HepG2 (cell line): ENCODE data around the gene SELPLG. TPM values are rescaled to one million over a fixed set of nuclear protein-coding genes. Genes with fewer than 3 reads are reported as not detected.

Source experiments
- ATAC-seq: fragments of 200-7000 bp; cut with Tn5 transposase; 3 replicates; pipeline ENCODE4 v1.9.1; 2020; ENCODE audit warnings: mild to moderate bottlenecking, moderate library complexity
- BruUV-seq: library from RNA; stranded (reverse); fragments of 400-500 nt; replicated peaks from 2 replicates; lab custom pipeline; 2021; lab: Mats Ljungman, UMichigan
- CTCF ChIA-PET: fragments of 300-600 bp; formaldehyde crosslinking; extraction: SDS; loops from one replicate; lab custom pipeline; 2021; ENCODE audit warnings: low total read pairs, inconsistent platforms, low intra/inter-chr PET ratio; lab: Yijun Ruan, JAX
- POLR2A ChIA-PET: fragments of 350-600 bp; sonication (Branson Sonifier 250); formaldehyde crosslinking; loops from one replicate; lab custom pipeline; 2020; ENCODE audit warnings: antibody characterized with exemption, inconsistent platforms; lab: Yijun Ruan, JAX
- DNase-seq: peaks from one replicate; pipeline ENCODE4 v3.0.0-alpha.2; 2015; ENCODE audit warnings: low spot score
- FAIRE-seq: peaks from 3 replicates; lab custom pipeline; 2011; peaks lifted over from hg19 to GRCh38; lab: Jason Lieb, UNC
- H2AFZ ChIP-seq: one replicate; pipeline ENCODE4 v1.6.1; 2011; ENCODE audit warnings: low read length, inconsistent platforms
- H3K27ac ChIP-seq: fragments of 300-600 bp; 3 replicates; pipeline ENCODE4 v1.8.0; 2011; ENCODE audit warnings: mixed run types, mild to moderate bottlenecking, mixed read lengths, low read length, inconsistent platforms; ENCODE audit not compliant: insufficient read depth; ENCODE audit errors: extremely low read length
- H3K27me3 ChIP-seq, 2 experiments: fragments of 200-600 bp in 1 of 2; 2 replicates in 1 of 2; 3 replicates in 1 of 2; pipeline versions ENCODE4 v1.6.0 to v1.8.0; 2011; ENCODE audit warnings: low read length in 2 of 2, mild to moderate bottlenecking in 2 of 2, moderate library complexity in 2 of 2, inconsistent platforms in 1 of 2; ENCODE audit not compliant: insufficient read depth in 2 of 2, control insufficient read depth in 1 of 2
- H3K36me3 ChIP-seq, 2 experiments: fragments of 200-600 bp in 1 of 2; replicated peaks in 1 of 2; 2 replicates in 1 of 2; 3 replicates in 1 of 2; pipeline versions ENCODE4 v1.5.1 to v1.8.0; 2011; ENCODE audit warnings: low read length in 2 of 2, inconsistent platforms in 1 of 2; ENCODE audit not compliant: insufficient read depth in 2 of 2, control insufficient read depth in 1 of 2
- H3K4me1 ChIP-seq: 2 replicates; pipeline ENCODE4 v1.5.1; 2012; ENCODE audit warnings: low read length, inconsistent platforms; ENCODE audit not compliant: insufficient read depth
- H3K4me2 ChIP-seq: 2 replicates; pipeline ENCODE4 v1.6.0; 2011; ENCODE audit warnings: low read depth, low read length, inconsistent platforms
- H3K4me3 ChIP-seq, 3 experiments: fragments of 200-600 bp in 1 of 3; sonication (generic), shearing (Covaris generic) in 1 of 3; replicated peaks in 1 of 3; 2 replicates each; pipeline ENCODE4 v1.5.1; 2011 to 2016; ENCODE audit warnings: low read length in 3 of 3, inconsistent platforms in 2 of 3, low read depth in 2 of 3, mild to moderate bottlenecking in 2 of 3, control low read depth in 1 of 3, mixed read lengths in 1 of 3; ENCODE audit not compliant: insufficient read depth in 1 of 3
- H3K79me2 ChIP-seq: one replicate; pipeline ENCODE4 v1.6.1; 2011; ENCODE audit warnings: low read length, inconsistent platforms; ENCODE audit not compliant: insufficient read depth
- H3K9ac ChIP-seq: 2 replicates; pipeline ENCODE4 v1.6.0; 2011; ENCODE audit warnings: mild to moderate bottlenecking, low read depth, low read length, inconsistent platforms; ENCODE audit not compliant: insufficient read depth
- H3K9me3 ChIP-seq: 2 replicates; pipeline ENCODE4 v1.5.1; 2012; ENCODE audit warnings: mild to moderate bottlenecking, low read length
- H4K20me1 ChIP-seq: 2 replicates; pipeline ENCODE4 v1.6.0; 2011; ENCODE audit warnings: inconsistent platforms, mild to moderate bottlenecking, low read length, moderate library complexity; ENCODE audit not compliant: insufficient read depth
- ARNTL ChIP-seq: sonication (generic); formaldehyde crosslinking; IDR thresholded peaks from 2 replicates; pipeline ENCODE4 v1.4.0; 2020; ENCODE audit warnings: mild to moderate bottlenecking, missing genetic modification reagents
- BRD4 ChIP-seq: sonication (generic); formaldehyde crosslinking; IDR thresholded peaks from 2 replicates; pipeline ENCODE4 v1.4.0; 2020; ENCODE audit warnings: missing genetic modification reagents
- HNRNPK ChIP-seq: fragments of 200-400 bp; formaldehyde crosslinking; IDR thresholded peaks from 2 replicates; pipeline ENCODE4 v1.6.1; 2018; ENCODE audit warnings: low read length, low read depth, moderate library complexity, mild to moderate bottlenecking; ENCODE audit not compliant: poor library complexity, severe bottlenecking
- HNRNPUL1 ChIP-seq: fragments of 200-400 bp; formaldehyde crosslinking; IDR thresholded peaks from 2 replicates; pipeline ENCODE4 v1.6.1; 2017; ENCODE audit warnings: low read depth, mild to moderate bottlenecking, low read length, moderate library complexity
- HOXA5 ChIP-seq: sonication (generic); formaldehyde crosslinking; IDR thresholded peaks from 2 replicates; pipeline ENCODE4 v1.4.0; 2020; ENCODE audit warnings: missing genetic modification reagents
- IKZF1 ChIP-seq: fragments of 450-650 bp; IDR thresholded peaks from 2 replicates; pipeline ENCODE4 v1.7.1; 2016
- MTF1 ChIP-seq: sonication (generic); formaldehyde crosslinking; IDR thresholded peaks from 2 replicates; pipeline ENCODE4 v1.5.0; 2020; ENCODE audit warnings: missing genetic modification reagents
- PBX2 ChIP-seq: IDR thresholded peaks from 2 replicates; pipeline ENCODE4 v1.6.1; 2016; ENCODE audit warnings: control low read depth
- RAD21 ChIP-seq: fragments of 450-650 bp; formaldehyde crosslinking; IDR thresholded peaks from 2 replicates; pipeline ENCODE4 v1.5.0; 2020; ENCODE audit warnings: mild to moderate bottlenecking
- RFXANK ChIP-seq: IDR thresholded peaks from 2 replicates; pipeline ENCODE4 v1.6.1; 2016
- TCF7 ChIP-seq: sonication (generic); IDR thresholded peaks from 2 replicates; pipeline ENCODE4 v1.6.1; 2016; ENCODE audit warnings: antibody characterized with exemption, low read depth
- THAP11 ChIP-seq: IDR thresholded peaks from 2 replicates; pipeline ENCODE4 v1.6.1; 2016; ENCODE audit warnings: missing biosample characterization, missing genetic modification reagents
- TOE1 ChIP-seq: sonication (generic); formaldehyde crosslinking; IDR thresholded peaks from 2 replicates; pipeline ENCODE4 v1.4.0; 2020; ENCODE audit warnings: mild to moderate bottlenecking, missing genetic modification reagents
- ZNF441 ChIP-seq: sonication (generic); formaldehyde crosslinking; IDR thresholded peaks from 2 replicates; pipeline ENCODE4 v1.7.0; 2021; ENCODE audit warnings: missing genetic modification reagents, borderline replicate concordance
- ZNF503 ChIP-seq: sonication (generic); formaldehyde crosslinking; IDR thresholded peaks from 2 replicates; pipeline ENCODE4 v1.4.0; 2020; ENCODE audit warnings: missing genetic modification reagents
- ZNF790 ChIP-seq: sonication (generic); formaldehyde crosslinking; IDR thresholded peaks from 2 replicates; pipeline ENCODE4 v1.8.0; 2022; ENCODE audit warnings: missing genetic modification reagents, mild to moderate bottlenecking, borderline replicate concordance
- WGBS: methylation state at CpG from one replicate; pipeline ENCODE4 v1.1.6; 2017; ENCODE audit warnings: low lambda C conversion rate; 5-methylcytosine and 5-hydroxymethylcytosine counted together
- in situ Hi-C: cut with HindIII; loops from 2 replicates; pipeline ENCODE4 v1.10.0; 2017; ENCODE audit warnings: low pct_unique_long_range_greater_than_20kb; ENCODE audit not compliant: extremely low pct_ligation_motif_present
- intact Hi-C: fragments of 100-400 bp; cut with micrococcal nuclease; formaldehyde crosslinking; loops from one replicate; pipeline ENCODE4 v1.10.0; 2022; ENCODE audit not compliant: unreplicated experiment
- polyA plus RNA-seq, 8 experiments: library from polyadenylated mRNA; depleted of rRNA in 3 of 8; stranded (reverse) in 7 of 8; unstranded in 1 of 8; fragments of >200 nt; fragmentation: Illumina TruSeq in 4 of 8; extraction: Trizol in 4 of 8; gene quantifications; 2 replicates each; pipeline versions ENCODE4 v1.2.1 to v1.2.3, GENCODE V29; 2011 to 2016; ENCODE audit warnings: low read depth in 4 of 8, missing spikeins in 1 of 8, mixed read lengths in 1 of 8; ENCODE audit not compliant: insufficient read depth in 1 of 8
- total RNA-seq, 5 experiments: library from RNA; depleted of rRNA; stranded (reverse); fragments of >200 nt; fragmentation: Illumina TruSeq; extraction: Trizol; gene quantifications; 2 replicates each; pipeline ENCODE4 v1.2.3, GENCODE V29; 2016; ENCODE audit warnings: low read depth in 1 of 5

Gene SELPLG
- total and polyA plus RNA-seq, 2 of the 13 experiments (the other 11 are each of a cell fraction or from before 2014, with no cell fraction given) = 0.12 TPM; not detected in 1

- Histone ChIP-seq H3K4me1 (no peaks in the 10 kb centered on the region), H4K20me1 (no peaks in the 10 kb centered on the region), H3K27me3 (peaks cover 0 to 2% of the 10 kb centered on the region in 2 experiments; a peak in 1 of 5 replicates), H3K9ac (no peak overlapping the region), H3K4me3 (no peak overlapping the region), H3K9me3 (no peaks in the 10 kb centered on the region), H3K27ac (no peak overlapping the region), H3K36me3 (no peaks in the 10 kb centered on the region), H3K79me2 (no peaks in the 10 kb centered on the region)
- FAIRE-seq = no peak
- no TSS peak for BruUV-seq
- in situ Hi-C loops = no loop called here
- ATAC-seq = no peak
- no peak for TF ChIP-seq BRD4
- no peak for TF ChIP-seq HOXA5 (CRISPR knock-in tag)
- TF ChIP-seq MTF1 = no peak
- no peak for TF ChIP-seq ZNF503 (CRISPR knock-in tag)
- TF ChIP-seq TOE1 (CRISPR knock-in tag) = no peak
- no peak for TF ChIP-seq HNRNPK
- TF ChIP-seq ZNF441 (CRISPR knock-in tag) = no peak
- TF ChIP-seq TCF7 = no peak
- no peak for TF ChIP-seq IKZF1
- TF ChIP-seq HNRNPUL1 = no peak
- TF ChIP-seq THAP11 (CRISPR knock-in tag) = no peak
- TF ChIP-seq ZNF790 (CRISPR knock-in tag) = no peak
- no peak for TF ChIP-seq ARNTL (CRISPR knock-in tag)
- TF ChIP-seq PBX2 (CRISPR knock-in tag) = no peak
- no peak for TF ChIP-seq RFXANK
- TF ChIP-seq RAD21 (CRISPR knock-in tag) = no peak
- TF ChIP-seq, all 625 proteins: peak for 0
- ChIA-PET CTCF (no interaction called here), POLR2A (no interaction called here)
- Histone ChIP-seq H3K4me2 (no peak overlapping the region), H2AFZ (no peak overlapping the region)
- no peak for DNase-seq
- 13% methylated on average over 6 of the region's 6 CpGs for WGBS
- intact Hi-C loops = no loop called here
Measured at GRCh38 chr12:108576660-108577234, 56.9 kb downstream of the SELPLG start.
